K562 (cell line): ENCODE data around the gene MBD3L4. TPM values are rescaled to one million over a fixed set of nuclear protein-coding genes. Genes with fewer than 3 reads are reported as not detected.

Experiments
- GTF2F1 ChIP-seq: IDR thresholded peaks from 2 replicates; pipeline ENCODE4 v1.6.1; 2011; ENCODE audit warnings: low read depth, low read length, improper control_type of control experiment
- HEY1 ChIP-seq: fragments of 250-450 bp; sonication (Bioruptor Pico); IDR thresholded peaks from 2 replicates; pipeline ENCODE4 v1.5.0; 2020; ENCODE audit warnings: mild to moderate bottlenecking, moderate library complexity, borderline replicate concordance
- RREB1 ChIP-seq: fragments of 250-450 bp; sonication (Bioruptor Pico); IDR thresholded peaks from 2 replicates; pipeline ENCODE4 v1.4.0; 2020
- SIN3A ChIP-seq, 2 experiments: fragments of 150-350 bp in 1 of 2; IDR thresholded peaks; 2 replicates each; pipeline ENCODE4 v1.6.1; 2011 to 2016; ENCODE audit warnings: borderline replicate concordance in 2 of 2, low read depth in 2 of 2, low read length in 2 of 2, mild to moderate bottlenecking in 2 of 2, moderate library complexity in 2 of 2; ENCODE audit not compliant: control insufficient read depth in 1 of 2
- SMAD2 ChIP-seq: fragments of 150-350 bp; IDR thresholded peaks from 2 replicates; pipeline ENCODE4 v1.6.1; 2014; ENCODE audit warnings: low read depth, mild to moderate bottlenecking, low read length
- ZBTB17 ChIP-seq: fragments of 450-650 bp; formaldehyde crosslinking; IDR thresholded peaks from 2 replicates; pipeline ENCODE4 v1.4.0; 2020; ENCODE audit warnings: mild to moderate bottlenecking
- polyA plus RNA-seq, 8 experiments: library from polyadenylated mRNA; depleted of rRNA in 4 of 8; stranded (reverse) in 5 of 8; unstranded in 3 of 8; fragments of >200 nt; fragmentation: Nextera tagmentation in 2 of 8; fragmentation: Illumina TruSeq in 1 of 8; extraction: Ambion mirVana in 2 of 8; extraction: Trizol in 1 of 8; gene quantifications; 2 replicates each; pipeline versions ENCODE4 v1.2.1 to v1.2.3, GENCODE V29; 2011 to 2014; ENCODE audit warnings: inconsistent platforms in 1 of 8, missing spikeins in 1 of 8
- total RNA-seq, 7 experiments: library from RNA; depleted of rRNA in 6 of 7; stranded (reverse); fragments of >200 nt in 6 of 7; fragmentation: Illumina TruSeq in 2 of 7; extraction: Trizol in 2 of 7; gene quantifications; 2 replicates each; pipeline versions ENCODE4 v1.2.1 to v1.2.3, GENCODE V29; 2011 to 2021; ENCODE audit warnings: low replicate concordance in 1 of 7

MBD3L4 gene
- total and polyA plus RNA-seq, 9 of the 15 experiments (the other 6 are each of a cell fraction or from before 2014, with no cell fraction given), result not detected

GRCh38 chr19:7072541-7072940 is 32.6 kb upstream of the MBD3L4 start (continued):
- no peak for TF ChIP-seq RREB1 (CRISPR knock-in tag)
- no peak for TF ChIP-seq SIN3A (IDR thresholded peaks at IDR 0.05; ENCODE audit: borderline replicate concordance in 2 of 2, control insufficient read depth in 1 of 2, low read depth in 2 of 2, low read length in 2 of 2)
- TF ChIP-seq SMAD2, result no peak
- TF ChIP-seq HEY1, result no peak
- no peak for TF ChIP-seq ZBTB17 (CRISPR knock-in tag)
- TF ChIP-seq GTF2F1, result no peak
